ENCODE measurements around the gene SLC38A3. TPM values are rescaled to one million over a fixed set of nuclear protein-coding genes. Genes with fewer than 3 reads are reported as not detected.

Gene SLC38A3
- total RNA-seq, 1 donor from 2014 or later = 1.2 TPM

DNA sequence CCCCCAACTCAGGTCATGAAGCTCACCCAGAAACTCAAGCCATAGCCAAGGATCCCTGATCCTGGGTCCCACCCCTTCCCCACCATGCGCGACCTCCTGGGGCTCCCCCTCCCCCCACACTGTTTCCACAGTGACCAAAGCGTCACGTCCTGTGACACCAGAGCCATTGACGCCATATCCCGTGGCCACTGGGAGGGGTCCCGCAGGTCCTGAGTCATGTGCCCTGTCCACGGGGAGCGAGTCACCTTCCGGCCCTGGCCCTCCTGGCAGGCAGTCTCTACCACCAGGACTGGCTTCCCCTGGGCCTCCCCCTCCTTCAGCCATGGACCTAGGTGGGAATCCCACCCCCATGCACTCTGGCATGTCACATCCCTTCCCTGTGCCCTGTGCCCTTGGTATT is 34.4 kb upstream of the SLC38A3 start:
- DNase-seq (ENCODE audit: low spot score) = no peak
- peaks cover 2% of the 10 kb centered on the region for H3K36me3 Mint-ChIP-seq (ENCODE audit: low read depth)
- TF ChIP-seq, protein P1, sequence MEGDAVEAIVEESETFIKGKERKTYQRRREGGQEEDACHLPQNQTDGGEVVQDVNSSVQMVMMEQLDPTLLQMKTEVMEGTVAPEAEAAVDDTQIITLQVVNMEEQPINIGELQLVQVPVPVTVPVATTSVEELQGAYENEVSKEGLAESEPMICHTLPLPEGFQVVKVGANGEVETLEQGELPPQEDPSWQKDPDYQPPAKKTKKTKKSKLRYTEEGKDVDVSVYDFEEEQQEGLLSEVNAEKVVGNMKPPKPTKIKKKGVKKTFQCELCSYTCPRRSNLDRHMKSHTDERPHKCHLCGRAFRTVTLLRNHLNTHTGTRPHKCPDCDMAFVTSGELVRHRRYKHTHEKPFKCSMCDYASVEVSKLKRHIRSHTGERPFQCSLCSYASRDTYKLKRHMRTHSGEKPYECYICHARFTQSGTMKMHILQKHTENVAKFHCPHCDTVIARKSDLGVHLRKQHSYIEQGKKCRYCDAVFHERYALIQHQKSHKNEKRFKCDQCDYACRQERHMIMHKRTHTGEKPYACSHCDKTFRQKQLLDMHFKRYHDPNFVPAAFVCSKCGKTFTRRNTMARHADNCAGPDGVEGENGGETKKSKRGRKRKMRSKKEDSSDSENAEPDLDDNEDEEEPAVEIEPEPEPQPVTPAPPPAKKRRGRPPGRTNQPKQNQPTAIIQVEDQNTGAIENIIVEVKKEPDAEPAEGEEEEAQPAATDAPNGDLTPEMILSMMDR (IDR thresholded peaks at IDR 0.05) = no peak
- H3K4me3 Mint-ChIP-seq (ENCODE audit: unreplicated experiment) = no peak overlapping the region
- no peak overlapping the region for H3K27ac Mint-ChIP-seq (ENCODE audit: unreplicated experiment)
- peaks cover 27% of the 10 kb centered on the region for H3K4me1 Mint-ChIP-seq (ENCODE audit: low read depth)
- H3K27me3 Mint-ChIP-seq (ENCODE audit: low read depth) = no peaks in the 10 kb centered on the region
- no peaks in the 10 kb centered on the region for H3K9me3 Mint-ChIP-seq (ENCODE audit: low read depth)

DNA sequence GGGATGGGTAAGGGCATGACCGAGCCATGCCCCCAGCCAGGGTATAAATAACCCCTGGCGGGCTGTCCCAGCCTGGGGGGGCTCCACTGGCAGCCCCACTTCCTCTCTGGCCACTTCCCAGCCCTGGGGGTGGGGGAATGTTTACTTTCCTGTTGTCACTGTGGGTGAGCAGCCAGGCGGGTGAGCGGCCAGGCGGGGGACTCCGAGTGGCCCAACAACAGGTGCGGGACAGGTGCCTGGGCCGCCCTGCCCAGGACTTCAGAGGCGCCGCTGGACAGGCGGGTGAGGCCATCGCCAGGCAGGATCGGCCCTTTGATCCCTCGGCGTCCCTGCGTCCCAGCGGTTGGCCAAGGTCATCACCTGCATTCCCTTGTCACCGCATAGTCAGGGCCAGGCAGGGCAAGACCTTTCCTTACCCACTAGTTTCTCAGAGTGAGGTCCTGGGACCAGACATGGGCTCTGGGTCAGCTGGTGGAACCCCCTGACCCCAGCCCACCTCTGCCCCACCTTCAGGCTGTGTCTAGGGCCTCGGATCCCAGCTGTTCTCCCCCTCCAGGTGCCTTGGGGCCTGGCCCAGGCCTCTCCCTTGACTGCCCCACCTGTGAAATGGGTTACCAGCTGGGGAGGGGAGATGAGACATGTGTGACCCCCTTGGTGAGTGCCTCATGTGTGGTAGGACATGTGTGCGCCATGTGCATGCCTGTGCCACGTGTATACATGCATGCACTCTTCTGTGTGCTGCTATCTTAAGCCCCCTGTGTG is 33.4 kb upstream of the SLC38A3 start:
- Mint-ChIP-seq H3K27ac (ENCODE audit: unreplicated experiment) (no peak overlapping the region), H3K27me3 (ENCODE audit: low read depth) (no peaks in the 10 kb centered on the region), H3K9me3 (ENCODE audit: low read depth) (no peaks in the 10 kb centered on the region), H3K4me3 (ENCODE audit: unreplicated experiment) (no peak overlapping the region), H3K4me1 (ENCODE audit: low read depth) (peaks cover 17% of the 10 kb centered on the region), H3K36me3 (ENCODE audit: low read depth) (peaks cover 2% of the 10 kb centered on the region)
- DNase-seq (ENCODE audit: low spot score) = no peak
- TF ChIP-seq, protein P1 (IDR thresholded peaks at IDR 0.05) = no peak

DNA sequence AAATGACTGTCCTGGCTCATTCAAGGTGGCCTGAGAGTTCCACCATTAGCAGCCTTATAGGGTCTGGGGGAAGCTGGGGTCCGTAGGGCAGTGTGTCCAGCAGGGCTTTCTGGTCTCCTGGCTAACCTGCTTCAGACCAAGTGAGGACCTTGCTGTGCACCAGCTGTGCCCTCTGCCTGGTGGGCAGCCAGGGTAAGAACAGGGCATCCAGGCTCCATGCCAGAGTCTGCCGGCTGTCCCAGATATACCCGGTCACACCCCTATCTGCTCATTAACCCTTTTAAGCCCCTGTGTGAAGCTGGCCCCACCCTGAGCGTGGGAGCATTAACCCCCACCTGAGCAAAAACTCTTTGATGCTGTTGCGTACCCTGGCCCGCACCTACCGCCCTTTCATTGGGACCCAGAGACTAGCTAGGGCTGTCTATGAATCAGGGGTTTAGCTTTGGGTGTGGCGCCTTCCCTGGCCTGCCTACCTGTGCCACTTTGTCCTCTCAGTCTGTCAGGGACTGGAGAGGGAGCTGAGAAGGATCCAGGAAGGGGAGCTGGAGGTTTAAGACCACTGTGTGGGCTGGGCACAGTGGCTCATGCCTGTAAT is 32.3 kb upstream of the SLC38A3 start:
- no peak for DNase-seq (ENCODE audit: low spot score)
- Mint-ChIP-seq H3K36me3 (ENCODE audit: low read depth) (peaks cover 5% of the 10 kb centered on the region), H3K27ac (ENCODE audit: unreplicated experiment) (no peak overlapping the region), H3K27me3 (ENCODE audit: low read depth) (no peaks in the 10 kb centered on the region), H3K4me3 (ENCODE audit: unreplicated experiment) (no peak overlapping the region), H3K4me1 (ENCODE audit: low read depth) (peaks cover 8% of the 10 kb centered on the region), H3K9me3 (ENCODE audit: low read depth) (no peaks in the 10 kb centered on the region)
- TF ChIP-seq, protein P1 (IDR thresholded peaks at IDR 0.05) = no peak

DNA sequence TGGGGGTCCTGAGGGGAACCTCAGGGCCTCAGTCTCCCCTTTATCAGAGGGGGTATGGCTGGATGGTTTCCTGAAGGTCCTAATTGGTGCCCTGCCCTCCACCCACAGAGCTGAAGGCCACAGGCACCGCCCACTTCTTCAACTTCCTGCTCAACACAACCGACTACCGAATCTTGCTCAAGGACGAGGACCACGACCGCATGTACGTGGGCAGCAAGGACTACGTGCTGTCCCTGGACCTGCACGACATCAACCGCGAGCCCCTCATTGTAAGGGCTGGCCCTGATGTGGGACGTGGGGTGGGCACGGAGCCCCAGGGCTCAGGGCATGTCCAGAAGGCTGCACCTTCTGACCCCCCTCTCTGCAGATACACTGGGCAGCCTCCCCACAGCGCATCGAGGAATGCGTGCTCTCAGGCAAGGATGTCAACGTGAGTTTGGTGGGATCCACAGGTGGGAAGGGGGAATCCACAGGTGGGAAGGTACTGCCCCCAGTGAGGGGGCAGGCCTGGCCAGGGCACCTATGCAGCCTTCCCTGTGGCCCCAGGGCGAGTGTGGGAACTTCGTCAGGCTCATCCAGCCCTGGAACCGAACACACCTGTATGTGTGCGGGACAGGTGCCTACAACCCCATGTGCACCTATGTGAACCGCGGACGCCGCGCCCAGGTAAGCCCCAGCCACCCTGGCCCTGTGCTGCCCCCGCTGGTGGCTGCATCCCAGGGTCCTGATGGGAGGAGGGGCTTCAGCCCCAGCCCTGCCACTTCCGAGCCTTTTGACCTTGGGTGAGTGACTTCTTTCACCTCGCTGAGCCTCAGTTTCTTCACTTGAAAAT is 31.2 kb upstream of the SLC38A3 start:
- Mint-ChIP-seq H3K27me3 (ENCODE audit: low read depth) (no peaks in the 10 kb centered on the region), H3K4me3 (ENCODE audit: unreplicated experiment) (no peak overlapping the region), H3K9me3 (ENCODE audit: low read depth) (no peaks in the 10 kb centered on the region), H3K36me3 (ENCODE audit: low read depth) (peaks cover 5% of the 10 kb centered on the region), H3K27ac (ENCODE audit: unreplicated experiment) (no peak overlapping the region), H3K4me1 (ENCODE audit: low read depth) (peaks cover 4% of the 10 kb centered on the region)
- TF ChIP-seq, protein P1 (IDR thresholded peaks at IDR 0.05) = no peak
- DNase-seq (ENCODE audit: low spot score) = no peak

DNA sequence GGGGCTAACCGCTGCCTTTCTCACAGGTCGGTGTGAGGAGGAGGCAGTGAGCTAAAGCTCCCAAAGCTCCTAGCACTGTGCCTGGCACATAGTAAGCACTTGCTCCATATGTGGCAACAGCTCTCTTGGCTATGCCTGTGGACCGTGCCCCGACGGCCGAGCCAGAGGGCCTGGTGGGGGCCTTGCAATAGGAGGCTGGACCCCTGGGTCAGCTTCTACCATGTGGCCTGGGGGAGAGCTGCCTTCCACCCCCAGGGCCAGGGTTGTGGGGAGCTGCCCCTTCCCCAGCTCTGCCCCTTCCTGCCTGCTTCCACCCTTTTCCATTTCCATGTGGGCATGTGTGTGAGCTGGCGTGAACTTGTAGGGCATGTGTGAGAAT is 30.6 kb upstream of the SLC38A3 start:
- H3K4me1 Mint-ChIP-seq (ENCODE audit: low read depth) = peaks cover 4% of the 10 kb centered on the region
- no peak overlapping the region for H3K4me3 Mint-ChIP-seq (ENCODE audit: unreplicated experiment)
- peaks cover 5% of the 10 kb centered on the region for H3K36me3 Mint-ChIP-seq (ENCODE audit: low read depth)
- no peaks in the 10 kb centered on the region for H3K9me3 Mint-ChIP-seq (ENCODE audit: low read depth)
- TF ChIP-seq, protein P1 (IDR thresholded peaks at IDR 0.05) = no peak
- DNase-seq (ENCODE audit: low spot score) = no peak
- H3K27ac Mint-ChIP-seq (ENCODE audit: unreplicated experiment) = no peak overlapping the region
- no peaks in the 10 kb centered on the region for H3K27me3 Mint-ChIP-seq (ENCODE audit: low read depth)
